Stimulated activated CD8-positive, alpha-beta memory T cell treated with anti-CD3 and anti-CD28 coated beads, Interleukin-12 subunit alpha, Interleukin-12 subunit beta, amount 100 ng/mL, for 24 hours (primary cell): ENCODE results near the gene ZPR1.
"Not testable (repeated sequence)": the region's sequence is repeated elsewhere in the genome, so short reads cannot be mapped to it uniquely, and the experiment has no call there.

Experiments used
- DNase-seq: peaks from one replicate; pipeline ENCODE4 v3.0.0-alpha.2; 2020; ENCODE audit errors: extremely low read depth

The ZPR1 gene, protein sequence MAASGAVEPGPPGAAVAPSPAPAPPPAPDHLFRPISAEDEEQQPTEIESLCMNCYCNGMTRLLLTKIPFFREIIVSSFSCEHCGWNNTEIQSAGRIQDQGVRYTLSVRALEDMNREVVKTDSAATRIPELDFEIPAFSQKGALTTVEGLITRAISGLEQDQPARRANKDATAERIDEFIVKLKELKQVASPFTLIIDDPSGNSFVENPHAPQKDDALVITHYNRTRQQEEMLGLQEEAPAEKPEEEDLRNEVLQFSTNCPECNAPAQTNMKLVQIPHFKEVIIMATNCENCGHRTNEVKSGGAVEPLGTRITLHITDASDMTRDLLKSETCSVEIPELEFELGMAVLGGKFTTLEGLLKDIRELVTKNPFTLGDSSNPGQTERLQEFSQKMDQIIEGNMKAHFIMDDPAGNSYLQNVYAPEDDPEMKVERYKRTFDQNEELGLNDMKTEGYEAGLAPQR

DNA sequence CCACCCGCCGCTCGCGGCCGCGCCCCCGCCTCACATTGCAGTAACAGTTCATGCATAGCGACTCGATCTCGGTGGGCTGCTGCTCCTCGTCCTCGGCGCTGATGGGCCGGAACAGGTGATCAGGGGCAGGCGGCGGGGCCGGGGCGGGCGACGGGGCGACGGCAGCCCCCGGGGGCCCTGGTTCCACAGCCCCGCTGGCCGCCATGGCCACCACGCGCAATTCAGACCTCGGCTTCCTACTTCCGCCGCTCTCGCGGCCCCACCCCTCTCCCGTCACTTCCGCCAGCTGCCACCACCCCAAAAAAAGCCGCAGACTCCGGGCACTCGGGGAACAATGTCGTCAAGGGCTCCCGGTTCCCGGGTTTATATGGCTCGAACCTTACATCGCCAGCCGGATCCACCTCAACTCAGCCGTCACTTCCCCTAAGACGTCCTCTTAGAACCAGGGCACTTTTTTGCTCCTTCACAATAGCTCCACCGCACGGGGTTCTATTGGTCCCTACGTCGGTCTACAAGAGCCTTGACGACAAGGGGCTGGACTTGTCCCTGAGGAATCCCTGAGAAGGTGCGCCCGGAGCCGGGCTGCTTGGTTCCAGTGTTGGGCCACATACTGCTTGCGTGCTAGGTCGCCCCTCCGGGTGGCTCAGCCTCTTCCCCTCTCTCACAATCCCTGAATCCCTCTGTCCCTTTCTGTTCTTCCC, at the start of gene ZPR1:
TSS of gene ZPR1 (minus strand) at position 238 of the 701 bp plus-strand sequence. CDS start at position 205, 33 bp downstream.
- DNase-seq: peak; percentile 64

DNA sequence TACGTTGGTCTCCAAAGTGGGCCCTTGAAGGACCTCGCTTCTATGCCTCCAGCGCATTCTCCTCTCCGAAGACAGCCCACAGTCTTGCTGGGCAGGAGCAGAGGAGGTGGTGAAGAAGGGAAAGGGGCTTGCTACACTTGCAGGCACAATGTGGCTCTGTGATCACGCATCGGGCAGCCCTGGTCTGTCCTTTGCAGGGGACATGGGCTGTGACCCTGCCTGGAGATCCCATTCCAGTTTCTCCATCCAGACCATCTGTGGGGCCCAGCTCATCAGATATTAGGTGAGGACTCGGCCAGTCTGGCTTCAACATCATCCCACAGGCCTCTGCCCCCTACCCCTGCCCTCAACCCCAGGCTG, 48.8 kb upstream of the ZPR1 start:
- no peak for DNase-seq

DNA sequence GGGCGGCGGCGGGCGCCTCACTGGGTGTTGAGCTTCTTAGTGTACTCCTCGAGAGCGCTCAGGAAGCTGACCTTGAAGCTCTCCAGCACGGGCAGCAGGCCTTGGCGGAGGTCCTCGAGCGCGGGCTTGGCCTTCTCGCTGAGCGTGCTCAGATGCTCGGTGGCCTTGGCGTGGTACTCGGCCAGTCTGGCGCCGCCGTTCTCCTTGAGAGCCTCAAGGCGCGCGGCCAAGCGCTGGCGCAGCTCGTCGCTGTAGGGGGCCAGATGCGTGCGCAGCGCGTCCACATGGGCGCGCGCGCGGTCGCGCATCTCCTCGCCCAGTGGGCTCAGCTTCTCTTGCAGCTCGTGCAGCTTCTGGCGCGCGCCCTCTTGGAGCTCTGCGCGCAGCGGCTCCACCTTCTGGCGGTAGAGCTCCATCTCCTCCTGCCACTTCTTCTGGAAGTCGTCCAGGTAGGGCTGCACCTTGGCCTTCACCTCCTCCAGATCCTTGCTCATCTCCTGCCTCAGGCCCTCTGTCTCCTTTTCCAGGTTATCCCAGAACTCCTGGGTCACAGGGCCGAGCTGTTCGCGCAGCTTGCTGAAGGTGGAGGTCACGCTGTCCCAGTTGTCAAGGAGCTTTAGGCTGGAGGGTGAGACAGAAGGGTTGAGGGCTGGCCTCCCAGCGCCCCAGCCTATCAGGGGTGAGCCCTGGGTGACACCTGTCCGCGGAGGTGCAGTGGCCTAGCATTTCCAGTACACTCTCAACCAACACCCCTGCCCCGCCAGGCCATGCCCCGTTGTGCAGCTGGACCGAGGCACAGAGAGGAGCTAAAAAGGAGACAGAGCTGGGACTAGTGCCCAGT, 48.2 kb upstream of the ZPR1 start:
- DNase-seq: peak; percentile 51

DNA sequence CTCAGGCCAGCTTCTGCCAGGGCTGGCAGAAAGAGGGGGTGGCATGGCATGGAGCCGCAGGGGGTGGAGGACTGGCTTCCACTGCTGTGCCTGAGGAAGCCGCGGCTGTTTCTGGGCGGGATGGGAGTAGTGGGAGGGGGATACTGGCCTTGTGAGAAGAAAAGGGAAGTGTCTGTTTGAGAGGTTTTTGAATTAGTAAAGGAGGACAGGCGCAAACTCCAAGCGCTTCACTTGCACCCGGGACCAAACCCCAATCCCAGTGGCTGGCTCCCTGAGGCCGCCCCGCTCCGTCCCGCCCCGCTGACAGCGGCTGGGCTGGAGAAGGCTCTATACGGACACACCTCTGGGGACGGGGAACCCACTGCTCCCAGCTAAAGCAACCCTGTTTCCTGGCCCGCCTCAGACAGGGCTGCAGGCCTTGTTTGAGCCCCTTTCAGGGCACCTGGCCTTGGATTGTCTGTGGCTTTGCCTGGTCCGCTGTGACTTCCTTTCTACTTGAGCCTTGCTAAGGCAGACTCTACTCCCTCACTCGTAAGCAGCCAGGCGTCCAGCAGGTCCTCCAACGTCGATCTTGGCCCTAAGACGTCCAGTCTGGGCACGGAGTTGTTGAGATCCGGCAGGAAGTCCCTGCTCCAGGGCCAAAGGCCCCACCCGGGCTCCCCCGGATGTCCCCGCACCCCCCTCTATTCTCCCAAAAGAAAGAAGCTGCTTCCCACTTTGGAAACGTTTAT, 47.4 kb upstream of the ZPR1 start:
- DNase-seq: no peak

DNA sequence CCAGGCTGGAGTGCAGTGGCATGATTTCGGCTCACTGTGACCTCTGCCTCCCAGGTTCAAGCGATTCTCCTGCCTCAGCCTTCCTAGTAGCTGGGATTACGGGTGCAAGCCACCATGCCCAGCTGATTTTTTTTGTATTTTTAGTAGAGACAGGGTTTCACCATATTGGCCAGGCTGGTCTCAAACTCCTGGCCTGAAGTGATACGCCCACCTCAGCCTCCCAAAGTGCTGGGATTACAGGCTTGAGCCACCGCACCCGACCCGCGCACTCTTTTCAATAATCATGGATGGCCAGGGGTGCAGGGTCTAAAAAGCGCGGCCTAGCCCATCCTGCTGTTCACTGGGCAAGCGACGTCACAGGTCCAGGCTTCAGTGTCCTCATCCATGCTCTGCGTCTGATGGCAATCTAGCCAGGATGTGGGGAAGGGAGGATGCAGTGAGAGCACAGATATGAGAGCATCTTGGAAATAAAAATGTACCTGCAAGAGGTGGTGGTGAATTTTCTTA, 46.8 kb upstream of the ZPR1 start:
- DNase-seq: not testable (repeated sequence)

DNA sequence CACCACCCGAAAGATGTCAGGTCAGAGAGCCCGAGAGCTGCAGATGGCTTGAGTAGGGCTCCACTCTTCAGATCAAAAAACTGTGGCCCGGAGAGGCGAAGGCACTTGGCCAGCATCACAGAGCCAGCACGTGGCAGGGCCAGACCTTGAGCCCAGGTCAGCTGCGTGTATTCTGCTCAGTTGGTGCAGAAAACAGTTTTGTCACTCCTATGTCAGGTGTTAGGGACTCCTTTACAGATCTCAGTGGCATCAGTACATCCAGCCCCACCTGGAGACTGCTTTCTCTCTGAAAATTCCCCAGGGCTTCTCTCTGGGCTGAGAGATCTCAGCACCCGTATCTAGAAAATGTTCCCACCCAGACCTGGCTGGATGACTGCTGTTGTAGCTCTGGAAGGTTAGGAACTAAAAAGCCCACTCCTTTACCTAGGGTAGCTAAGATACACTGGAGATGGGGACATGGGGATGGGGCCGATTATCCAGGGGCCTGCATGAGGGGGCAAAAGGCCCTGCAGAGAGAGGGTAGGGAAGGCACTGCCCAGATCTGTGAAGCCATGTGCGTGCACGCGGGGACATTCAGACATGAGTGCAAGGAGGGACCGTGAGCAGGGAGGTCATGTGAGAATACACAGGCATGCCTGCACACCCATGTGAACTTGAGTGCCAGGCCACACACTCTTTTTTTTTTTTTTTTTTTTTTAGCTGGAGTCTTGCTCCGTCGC, 46.2 kb upstream of the ZPR1 start:
- DNase-seq: no peak

DNA sequence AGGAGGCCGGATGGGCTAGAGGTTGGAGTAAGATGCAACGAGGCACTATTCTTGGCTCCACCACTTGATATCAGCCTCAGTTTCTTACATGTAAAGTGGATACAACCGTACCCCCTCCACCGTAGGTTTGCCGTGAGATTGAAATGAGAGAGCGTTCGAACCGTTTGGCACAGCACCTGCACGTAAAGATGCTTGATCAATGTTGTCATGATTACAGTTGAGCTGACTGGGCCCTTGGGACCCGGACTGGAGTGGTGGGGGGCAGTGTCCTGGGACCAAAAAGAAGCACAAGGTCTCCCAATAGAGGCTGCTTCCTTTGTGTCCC, 45.6 kb upstream of the ZPR1 start:
- no peak for DNase-seq

DNA sequence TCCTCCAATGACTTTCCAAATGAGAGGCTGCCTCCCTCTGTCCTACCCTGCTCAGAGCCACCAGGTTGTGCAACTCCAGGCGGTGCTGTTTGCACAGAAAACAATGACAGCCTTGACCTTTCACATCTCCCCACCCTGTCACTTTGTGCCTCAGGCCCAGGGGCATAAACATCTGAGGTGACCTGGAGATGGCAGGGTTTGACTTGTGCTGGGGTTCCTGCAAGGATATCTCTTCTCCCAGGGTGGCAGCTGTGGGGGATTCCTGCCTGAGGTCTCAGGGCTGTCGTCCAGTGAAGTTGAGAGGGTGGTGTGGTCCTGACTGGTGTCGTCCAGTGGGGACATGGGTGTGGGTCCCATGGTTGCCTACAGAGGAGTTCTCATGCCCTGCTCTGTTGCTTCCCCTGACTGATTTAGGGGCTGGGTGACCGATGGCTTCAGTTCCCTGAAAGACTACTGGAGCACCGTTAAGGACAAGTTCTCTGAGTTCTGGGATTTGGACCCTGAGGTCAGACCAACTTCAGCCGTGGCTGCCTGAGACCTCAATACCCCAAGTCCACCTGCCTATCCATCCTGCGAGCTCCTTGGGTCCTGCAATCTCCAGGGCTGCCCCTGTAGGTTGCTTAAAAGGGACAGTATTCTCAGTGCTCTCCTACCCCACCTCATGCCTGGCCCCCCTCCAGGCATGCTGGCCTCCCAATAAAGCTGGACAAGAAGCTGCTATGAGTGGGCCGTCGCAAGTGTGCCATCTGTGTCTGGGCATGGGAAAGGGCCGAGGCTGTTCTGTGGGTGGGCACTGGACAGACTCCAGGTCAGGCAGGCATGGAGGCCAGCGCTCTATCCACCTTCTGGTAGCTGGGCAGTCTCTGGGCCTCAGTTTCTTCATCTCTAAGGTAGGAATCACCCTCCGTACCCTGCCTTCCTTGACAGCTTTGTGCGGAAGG, 44.8 kb upstream of the ZPR1 start:
- DNase-seq: no peak

DNA sequence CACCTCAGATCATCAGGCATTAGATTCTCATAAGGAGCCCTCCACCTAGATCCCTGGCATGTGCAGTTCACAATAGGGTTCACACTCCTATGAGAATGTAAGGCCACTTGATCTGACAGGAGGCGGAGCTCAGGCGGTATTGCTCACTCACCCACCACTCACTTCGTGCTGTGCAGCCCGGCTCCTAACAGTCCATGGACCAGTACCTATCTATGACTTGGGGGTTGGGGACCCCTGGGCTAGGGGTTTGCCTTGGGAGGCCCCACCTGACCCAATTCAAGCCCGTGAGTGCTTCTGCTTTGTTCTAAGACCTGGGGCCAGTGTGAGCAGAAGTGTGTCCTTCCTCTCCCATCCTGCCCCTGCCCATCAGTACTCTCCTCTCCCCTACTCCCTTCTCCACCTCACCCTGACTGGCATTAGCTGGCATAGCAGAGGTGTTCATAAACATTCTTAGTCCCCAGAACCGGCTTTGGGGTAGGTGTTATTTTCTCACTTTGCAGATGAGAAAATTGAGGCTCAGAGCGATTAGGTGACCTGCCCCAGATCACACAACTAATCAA, 44.0 kb upstream of the ZPR1 start:
- DNase-seq: no peak

DNA sequence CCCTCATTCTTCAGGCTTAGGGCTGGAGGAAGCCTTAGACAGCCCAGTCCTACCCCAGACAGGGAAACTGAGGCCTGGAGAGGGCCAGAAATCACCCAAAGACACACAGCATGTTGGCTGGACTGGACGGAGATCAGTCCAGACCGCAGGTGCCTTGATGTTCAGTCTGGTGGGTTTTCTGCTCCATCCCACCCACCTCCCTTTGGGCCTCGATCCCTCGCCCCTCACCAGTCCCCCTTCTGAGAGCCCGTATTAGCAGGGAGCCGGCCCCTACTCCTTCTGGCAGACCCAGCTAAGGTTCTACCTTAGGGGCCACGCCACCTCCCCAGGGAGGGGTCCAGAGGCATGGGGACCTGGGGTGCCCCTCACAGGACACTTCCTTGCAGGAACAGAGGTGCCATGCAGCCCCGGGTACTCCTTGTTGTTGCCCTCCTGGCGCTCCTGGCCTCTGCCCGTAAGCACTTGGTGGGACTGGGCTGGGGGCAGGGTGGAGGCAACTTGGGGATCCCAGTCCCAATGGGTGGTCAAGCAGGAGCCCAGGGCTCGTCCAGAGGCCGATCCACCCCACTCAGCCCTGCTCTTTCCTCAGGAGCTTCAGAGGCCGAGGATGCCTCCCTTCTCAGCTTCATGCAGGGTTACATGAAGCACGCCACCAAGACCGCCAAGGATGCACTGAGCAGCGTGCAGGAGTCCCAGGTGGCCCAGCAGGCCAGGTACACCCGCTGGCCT, 42.5 kb upstream of the ZPR1 start:
- DNase-seq: no peak

DNA sequence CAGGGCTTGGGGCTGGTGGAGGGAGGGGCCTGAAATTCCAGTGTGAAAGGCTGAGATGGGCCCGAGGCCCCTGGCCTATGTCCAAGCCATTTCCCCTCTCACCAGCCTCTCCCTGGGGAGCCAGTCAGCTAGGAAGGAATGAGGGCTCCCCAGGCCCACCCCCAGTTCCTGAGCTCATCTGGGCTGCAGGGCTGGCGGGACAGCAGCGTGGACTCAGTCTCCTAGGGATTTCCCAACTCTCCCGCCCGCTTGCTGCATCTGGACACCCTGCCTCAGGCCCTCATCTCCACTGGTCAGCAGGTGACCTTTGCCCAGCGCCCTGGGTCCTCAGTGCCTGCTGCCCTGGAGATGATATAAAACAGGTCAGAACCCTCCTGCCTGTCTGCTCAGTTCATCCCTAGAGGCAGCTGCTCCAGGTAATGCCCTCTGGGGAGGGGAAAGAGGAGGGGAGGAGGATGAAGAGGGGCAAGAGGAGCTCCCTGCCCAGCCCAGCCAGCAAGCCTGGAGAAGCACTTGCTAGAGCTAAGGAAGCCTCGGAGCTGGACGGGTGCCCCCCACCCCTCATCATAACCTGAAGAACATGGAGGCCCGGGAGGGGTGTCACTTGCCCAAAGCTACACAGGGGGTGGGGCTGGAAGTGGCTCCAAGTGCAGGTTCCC, 41.8 kb upstream of the ZPR1 start, which contains the start of gene APOC3:
TSS of gene APOC3 (plus strand) at position 383 of the 659 bp plus-strand sequence. CDS start 676 bp downstream, outside the sequence.
- DNase-seq: no peak

DNA sequence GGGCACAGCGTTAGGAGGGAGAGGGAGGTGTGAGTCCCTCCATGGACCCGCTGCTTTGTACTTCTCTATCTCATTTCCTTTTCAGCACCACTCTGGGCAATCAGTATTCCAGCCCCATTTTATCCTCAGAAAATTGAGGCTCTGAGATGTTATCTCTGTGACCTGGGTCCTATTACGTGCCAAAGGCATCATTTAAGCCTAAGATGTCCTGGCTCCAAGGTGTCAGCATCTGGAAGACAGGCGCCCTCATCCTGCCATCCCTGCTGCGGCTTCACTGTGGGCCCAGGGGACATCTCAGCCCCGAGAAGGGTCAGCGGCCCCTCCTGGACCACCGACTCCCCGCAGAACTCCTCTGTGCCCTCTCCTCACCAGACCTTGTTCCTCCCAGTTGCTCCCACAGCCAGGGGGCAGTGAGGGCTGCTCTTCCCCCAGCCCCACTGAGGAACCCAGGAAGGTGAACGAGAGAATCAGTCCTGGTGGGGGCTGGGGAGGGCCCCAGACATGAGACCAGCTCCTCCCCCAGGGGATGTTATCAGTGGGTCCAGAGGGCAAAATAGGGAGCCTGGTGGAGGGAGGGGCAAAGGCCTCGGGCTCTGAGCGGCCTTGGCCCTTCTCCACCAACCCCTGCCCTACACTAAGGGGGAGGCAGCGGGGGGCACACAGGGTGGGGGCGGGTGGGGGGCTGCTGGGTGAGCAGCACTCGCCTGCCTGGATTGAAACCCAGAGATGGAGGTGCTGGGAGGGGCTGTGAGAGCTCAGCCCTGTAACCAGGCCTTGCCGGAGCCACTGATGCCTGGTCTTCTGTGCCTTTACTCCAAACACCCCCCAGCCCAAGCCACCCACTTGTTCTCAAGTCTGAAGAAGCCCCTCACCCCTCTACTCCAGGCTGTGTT, 41.1 kb upstream of the ZPR1 start:
- DNase-seq: no peak

DNA sequence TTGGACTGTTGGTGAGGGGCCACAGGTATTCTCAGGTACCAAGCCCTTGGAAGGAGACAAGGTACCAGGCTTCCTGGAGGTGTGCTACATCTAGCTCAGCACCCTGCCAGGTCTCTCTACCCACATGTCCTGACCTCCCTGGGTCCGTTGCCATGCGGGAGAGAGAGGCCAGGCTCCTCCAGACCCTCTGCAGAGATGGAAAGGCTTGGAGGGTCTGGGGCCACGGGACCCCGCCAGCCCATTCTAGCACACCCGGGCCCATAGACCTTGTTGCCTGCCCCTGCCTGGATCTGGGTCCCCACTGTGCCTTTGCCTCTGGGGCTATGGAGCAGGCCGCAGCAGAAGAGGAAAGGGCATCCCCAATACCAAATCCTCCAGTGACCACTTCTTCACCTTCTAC, 39.6 kb upstream of the ZPR1 start:
- DNase-seq: no peak

DNA sequence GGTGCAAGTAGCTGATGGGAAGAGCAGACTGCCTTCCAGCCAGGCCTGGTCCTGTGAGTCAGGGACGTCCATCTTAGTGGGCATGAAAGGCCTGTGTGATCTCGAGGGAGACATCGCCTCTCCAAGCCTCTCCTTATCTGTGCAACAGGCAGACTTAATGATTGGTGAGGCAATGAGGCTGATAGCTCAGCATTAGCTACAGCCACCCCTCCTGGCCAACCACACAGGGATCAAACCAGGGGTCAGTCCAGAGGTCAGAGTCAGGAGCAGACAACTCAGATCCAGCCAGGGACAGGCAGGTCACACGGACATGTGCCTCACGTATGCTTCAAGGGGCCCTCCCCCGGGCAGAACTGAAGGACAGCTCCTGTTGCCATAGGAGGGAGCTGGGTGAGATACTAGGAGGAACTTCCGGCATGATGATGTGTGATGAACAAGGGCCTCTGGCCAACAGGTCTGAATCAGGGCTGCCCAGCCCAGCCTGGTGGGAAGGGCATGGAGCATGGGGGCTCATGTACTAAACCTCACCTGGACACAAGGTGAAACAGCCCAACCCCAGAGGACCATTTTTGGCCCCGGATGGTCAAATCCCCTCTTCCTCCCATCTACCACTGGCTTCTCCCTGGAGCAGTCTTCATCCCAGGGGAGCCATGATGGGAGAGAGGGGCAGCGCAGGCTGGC, 39.1 kb upstream of the ZPR1 start:
- DNase-seq: no peak

DNA sequence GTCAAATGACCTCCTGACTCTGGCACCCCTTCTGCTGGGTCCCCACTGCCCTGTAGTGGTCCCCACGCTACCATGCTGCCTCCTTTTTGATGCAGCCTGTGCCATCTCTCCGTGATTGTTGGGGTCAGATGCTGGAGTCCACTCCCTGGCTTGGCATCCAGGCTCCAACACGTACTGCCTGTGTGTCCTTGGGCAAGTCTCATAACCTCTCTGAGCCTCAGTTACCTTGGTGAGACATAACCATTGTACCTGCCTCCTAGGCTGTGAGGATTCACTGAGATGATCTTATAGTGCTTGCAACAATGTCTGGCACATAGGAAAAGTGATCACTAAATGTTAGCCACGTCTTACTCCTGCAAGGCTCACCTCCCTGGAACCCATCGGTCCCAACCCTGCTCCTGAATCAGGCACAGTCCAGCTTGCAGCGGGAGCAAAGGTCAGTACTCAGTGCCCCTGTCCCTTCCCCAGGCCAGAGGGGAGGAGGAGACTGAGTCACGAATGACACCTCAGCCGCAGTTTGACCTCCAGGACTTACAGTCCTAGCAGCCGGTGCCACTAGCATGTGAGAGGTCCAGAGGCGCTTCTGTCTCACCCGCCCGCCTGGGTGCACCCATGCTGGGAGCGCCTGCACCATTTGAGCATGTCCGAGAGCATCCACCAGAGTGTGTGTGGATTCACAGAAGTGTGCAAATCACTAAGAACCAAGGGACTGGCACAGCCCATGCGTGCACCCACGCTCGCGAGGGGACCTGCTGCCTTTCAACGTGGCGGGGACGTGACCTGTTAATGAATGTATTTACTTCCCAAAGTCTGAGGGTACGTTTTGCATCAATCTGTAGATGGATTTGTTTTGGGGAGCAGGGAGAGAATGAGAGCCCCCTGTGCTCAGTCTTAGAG, 38.3 kb upstream of the ZPR1 start:
- no peak for DNase-seq
